GM12874 (cell line): Measurements from ENCODE around the gene BCL10.

ENCODE experiments used
- TF ChIP-seq, protein P1 (sequence below): IDR thresholded peaks from 2 replicates; pipeline ENCODE4 v1.5.1; 2011; ENCODE audit warnings: low read depth, mild to moderate bottlenecking, control low read depth, low read length, moderate library complexity; ENCODE audit not compliant: insufficient read depth

BCL10 gene

DNA sequence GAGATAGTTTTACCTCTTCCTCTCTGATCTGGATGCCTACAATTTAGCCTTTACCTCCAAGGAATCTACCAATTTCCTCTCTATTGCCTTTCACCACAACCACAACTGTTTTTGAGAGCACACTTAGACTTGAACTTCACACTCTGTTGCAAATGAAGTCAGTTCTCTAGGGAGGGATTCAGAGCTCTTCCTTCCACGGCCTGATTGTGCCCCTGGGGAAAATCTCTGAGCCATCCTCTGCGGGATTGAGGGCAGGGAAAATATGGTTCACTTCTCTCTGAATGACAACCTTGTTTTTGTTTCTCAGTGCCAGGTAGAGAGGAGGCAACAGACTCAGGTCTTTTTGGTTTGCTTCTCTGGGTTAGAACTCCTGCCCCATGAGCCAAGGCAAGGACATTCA, 35.4 kb upstream of the BCL10 start:
- TF ChIP-seq, protein P1, sequence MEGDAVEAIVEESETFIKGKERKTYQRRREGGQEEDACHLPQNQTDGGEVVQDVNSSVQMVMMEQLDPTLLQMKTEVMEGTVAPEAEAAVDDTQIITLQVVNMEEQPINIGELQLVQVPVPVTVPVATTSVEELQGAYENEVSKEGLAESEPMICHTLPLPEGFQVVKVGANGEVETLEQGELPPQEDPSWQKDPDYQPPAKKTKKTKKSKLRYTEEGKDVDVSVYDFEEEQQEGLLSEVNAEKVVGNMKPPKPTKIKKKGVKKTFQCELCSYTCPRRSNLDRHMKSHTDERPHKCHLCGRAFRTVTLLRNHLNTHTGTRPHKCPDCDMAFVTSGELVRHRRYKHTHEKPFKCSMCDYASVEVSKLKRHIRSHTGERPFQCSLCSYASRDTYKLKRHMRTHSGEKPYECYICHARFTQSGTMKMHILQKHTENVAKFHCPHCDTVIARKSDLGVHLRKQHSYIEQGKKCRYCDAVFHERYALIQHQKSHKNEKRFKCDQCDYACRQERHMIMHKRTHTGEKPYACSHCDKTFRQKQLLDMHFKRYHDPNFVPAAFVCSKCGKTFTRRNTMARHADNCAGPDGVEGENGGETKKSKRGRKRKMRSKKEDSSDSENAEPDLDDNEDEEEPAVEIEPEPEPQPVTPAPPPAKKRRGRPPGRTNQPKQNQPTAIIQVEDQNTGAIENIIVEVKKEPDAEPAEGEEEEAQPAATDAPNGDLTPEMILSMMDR = no peak

DNA sequence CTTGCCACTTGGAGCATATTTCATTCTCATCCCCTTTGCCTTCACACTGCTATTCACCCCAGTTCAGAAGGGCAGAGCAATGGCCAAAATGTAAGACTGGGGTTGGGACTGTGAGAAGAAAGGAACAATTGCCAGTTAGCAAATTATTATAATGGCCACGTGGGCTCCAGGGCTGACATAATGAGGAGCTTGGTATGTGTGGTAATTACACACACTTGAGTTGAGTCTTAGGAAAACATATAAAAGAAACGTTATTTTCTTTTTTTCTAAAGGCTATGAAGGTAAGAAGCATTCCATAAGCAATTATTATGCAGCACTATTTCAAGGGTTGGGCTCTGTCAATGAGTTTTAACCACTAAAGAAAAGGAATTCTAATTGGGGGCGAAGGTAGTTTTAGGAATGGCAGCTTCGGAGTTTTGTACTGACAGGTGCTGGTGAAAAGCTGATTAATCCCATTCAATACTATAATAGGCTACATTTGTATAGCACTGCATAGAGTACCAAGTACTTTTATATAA, 32.5 kb upstream of the BCL10 start:
- TF ChIP-seq, protein P1 = no peak

DNA sequence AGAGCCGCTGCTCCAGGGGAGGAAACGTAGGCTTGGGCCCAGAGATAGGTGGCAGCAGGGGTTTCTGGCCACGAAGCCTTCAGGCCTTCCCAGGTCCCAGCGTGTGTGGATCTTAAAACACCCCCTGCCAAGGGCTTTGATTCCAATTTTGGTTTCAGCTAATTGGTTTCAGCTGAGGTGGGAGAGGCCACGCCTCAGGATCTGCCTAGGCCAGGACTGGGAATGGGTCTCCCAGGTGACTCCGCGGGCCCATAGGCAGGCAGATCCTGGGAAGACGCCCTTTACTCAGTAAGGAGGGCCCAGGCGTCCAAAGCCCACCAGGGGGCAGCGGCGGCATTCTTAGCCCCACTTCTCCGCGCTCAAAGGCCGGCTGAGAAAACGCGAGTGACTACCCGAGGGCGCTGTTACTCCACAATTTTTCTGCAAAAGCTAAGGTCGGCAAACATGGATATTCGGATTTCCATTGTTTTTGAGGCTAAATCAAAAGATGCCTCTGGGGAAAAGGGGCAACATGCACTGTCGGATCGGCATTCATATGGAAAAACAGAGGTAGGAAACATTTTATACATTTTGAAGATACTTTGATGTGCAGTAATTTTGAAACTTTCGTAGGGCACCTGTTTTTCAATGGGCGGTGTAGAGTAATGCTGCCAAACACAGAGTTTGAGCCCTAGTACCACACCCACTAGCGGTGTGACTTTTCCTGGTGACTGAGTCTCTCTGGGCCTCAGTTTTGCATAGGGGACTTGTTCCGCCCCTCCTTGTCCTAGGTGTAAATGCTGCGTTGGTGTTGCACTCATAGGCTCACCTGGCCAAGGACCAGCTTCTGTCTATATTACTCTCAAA, 31.8 kb upstream of the BCL10 start:
- TF ChIP-seq, protein P1 = peak; percentile 86

DNA sequence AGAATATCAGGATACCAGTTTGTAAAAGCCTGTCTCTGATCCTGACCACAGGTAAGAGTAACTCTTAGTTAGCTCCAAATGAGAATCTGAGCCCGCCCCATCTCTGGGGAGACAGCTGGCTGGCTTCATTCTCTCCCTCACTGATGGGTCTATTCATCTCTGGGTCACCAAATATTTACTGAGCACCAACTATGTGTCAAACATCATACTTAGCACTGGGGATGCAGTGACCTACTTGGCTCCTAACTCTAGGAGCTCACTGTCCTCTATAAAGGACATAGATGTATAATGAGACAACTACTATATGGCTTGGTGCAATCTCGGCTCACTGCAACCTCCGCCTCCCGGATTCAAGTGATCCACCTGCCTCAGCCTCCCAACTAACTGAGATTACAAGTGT, 29.8 kb upstream of the BCL10 start:
- TF ChIP-seq, protein P1 = no peak

DNA sequence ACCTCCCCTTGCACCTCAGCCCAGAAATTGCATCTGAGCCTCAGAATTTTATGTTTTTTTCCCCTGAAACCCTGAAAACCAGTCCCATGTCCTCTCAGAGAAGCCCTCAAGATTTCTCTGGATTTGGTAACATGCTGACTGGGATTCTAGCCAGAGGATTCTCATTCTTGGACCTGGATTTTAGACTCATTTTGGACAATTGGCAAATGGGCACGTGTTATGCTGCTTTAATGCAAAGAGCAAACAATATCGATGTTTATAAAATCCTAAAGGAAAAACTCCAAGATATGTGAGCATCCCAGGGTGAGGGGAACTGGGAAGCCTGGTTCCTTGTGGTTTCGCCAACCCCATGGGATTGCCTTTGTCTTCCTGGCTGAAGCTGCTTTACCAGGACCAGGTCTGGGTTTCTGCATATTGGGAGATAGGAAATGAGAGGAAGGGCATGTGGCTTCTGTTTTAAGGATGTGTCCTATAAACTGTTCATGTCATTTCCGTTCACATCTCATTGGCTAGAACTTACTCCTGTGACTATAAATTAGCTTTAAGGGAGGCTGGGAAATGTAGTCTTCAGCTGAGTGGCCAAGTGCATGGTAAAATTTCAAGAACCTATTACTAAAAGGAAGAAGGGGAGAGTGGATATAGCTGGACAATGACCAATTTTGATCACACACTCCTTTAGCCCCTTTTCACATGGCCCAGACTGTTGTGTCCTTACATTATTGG, 27.2 kb upstream of the BCL10 start:
- TF ChIP-seq, protein P1 = no peak

DNA sequence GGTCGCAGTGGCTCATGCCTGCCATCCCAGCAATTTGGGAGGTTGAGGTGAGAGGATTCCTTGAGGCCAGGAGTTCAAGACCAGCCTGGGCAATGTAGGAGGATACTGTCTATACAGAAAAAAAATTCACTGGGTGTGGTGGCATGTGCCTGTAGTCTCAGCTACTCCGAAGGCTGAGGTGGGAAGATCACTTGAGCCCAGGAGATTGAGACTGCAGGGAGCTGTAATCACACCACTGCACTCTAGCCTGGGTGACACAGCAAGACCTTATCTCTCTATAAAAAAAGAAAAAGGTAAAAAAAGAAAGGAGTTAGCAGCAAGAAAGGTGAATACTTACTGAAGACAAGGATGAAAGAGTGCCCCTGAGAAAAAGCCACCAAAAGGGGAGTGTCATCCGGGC, 23.7 kb upstream of the BCL10 start:
- TF ChIP-seq, protein P1 = no peak

DNA sequence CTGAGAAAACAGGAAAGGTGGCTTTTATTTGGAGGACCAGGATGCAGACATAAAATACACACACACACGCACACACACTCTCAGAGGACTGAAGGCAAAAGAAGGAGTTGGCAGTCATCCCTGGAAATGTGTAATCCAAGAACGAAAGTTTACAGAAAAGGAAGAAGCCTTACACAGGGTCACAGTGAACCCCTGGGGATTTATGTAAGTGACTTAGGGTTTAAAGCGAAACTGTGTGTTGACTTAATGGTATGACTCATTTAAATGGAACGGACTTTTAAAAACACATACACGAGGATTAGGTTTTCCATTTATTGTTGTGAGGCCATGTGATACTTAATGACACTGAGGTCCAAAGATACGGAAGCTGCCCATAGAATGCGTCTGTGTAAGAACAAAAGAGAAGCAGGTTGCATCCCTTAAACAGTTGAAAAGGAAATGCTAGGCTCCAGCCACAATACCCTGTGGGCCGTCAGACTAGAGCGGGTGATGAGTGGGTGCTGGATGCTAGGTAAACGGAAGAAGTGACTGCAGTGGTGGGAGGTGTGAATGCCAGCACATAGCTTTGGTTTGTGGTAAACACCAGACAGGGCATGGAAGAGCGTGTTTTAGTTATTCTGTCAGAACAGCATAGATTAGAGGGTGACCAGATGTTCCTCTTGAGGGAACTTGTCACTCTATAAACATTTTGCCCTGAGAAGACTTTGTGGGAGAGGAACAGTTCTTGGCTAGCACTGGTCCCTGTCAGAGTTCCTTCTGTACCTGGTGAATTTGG, 21.6 kb upstream of the BCL10 start:
- TF ChIP-seq, protein P1 = no peak
